GM12872 (cell line): ENCODE results near the gene SLC25A43.

Experiments
- CTCF ChIP-seq: IDR thresholded peaks from 3 replicates; pipeline ENCODE4 v1.5.1; 2011; ENCODE audit warnings: low read depth, mild to moderate bottlenecking, low read length, moderate library complexity; ENCODE audit not compliant: insufficient read depth

SLC25A43 gene

GRCh38 chrX:119417842-119418241 is 18.7 kb downstream of the SLC25A43 start:
- peak; percentile 20; the same call in 2 of the 3 replicates for TF ChIP-seq CTCF

GRCh38 chrX:119419146-119419545 is 20.0 kb downstream of the SLC25A43 start:
- no peak for TF ChIP-seq CTCF

- TF ChIP-seq CTCF = no peak
Measured at GRCh38 chrX:119419898-119420297, 20.8 kb downstream of the SLC25A43 start.

GRCh38 chrX:119421016-119421705 is 22.0 kb downstream of the SLC25A43 start:
- TF ChIP-seq CTCF = no peak

- no peak for TF ChIP-seq CTCF
Measured at GRCh38 chrX:119423631-119424030, 24.5 kb downstream of the SLC25A43 start.

GRCh38 chrX:119424999-119425398 is 25.9 kb downstream of the SLC25A43 start:
- TF ChIP-seq CTCF = no peak

- no peak for TF ChIP-seq CTCF
Measured at GRCh38 chrX:119427024-119427794, 28.1 kb downstream of the SLC25A43 start.
